Right lobe of liver (tissue), 6 donors: ENCODE measurements around the gene ITPK1. TPM values are rescaled to one million over a fixed set of nuclear protein-coding genes. Genes with fewer than 3 reads are reported as not detected.

Experiments
- ATAC-seq, 4 donors: fragments of 200-7000 bp; cut with Tn5 transposase; one replicate each; pipeline ENCODE4 v1.9.1; 2020; ENCODE audit warnings: mild to moderate bottlenecking in 4 of 4, moderate library complexity in 4 of 4
- DNase-seq, 3 donors: peaks; one replicate each; pipeline ENCODE4 v3.0.0-alpha.2; 2020
- H3K27ac ChIP-seq, 3 donors: fragments of 200-600 bp; one replicate each; pipeline ENCODE4 v1.8.0; 2022
- H3K27me3 ChIP-seq, 2 donors: fragments of 200-600 bp; one replicate each; pipeline ENCODE4 v1.8.0; 2022
- H3K36me3 ChIP-seq, 4 donors: fragments of 200-600 bp; sonication (generic) in 1 of 4; one replicate each; pipeline versions ENCODE4 v1.5.1 to v1.8.0; 2017 to 2022; ENCODE audit warnings: control low read depth in 1 of 4
- H3K4me1 ChIP-seq, 4 donors: fragments of 200-600 bp; sonication (generic) in 1 of 4; one replicate each; pipeline versions ENCODE4 v1.5.1 to v1.8.0; 2017 to 2022; ENCODE audit warnings: control low read depth in 1 of 4
- H3K4me3 ChIP-seq, 3 donors: fragments of 200-600 bp; one replicate each; pipeline ENCODE4 v1.8.0; 2022
- H3K9me3 ChIP-seq, 4 donors: fragments of 200-600 bp; sonication (generic) in 1 of 4; one replicate each; pipeline versions ENCODE4 v1.5.1 to v1.8.0; 2017 to 2022; ENCODE audit warnings: control low read depth in 1 of 4
- CTCF ChIP-seq, 4 donors: fragments of 200-600 bp in 3 of 4; fragments of 450-650 bp in 1 of 4; IDR thresholded peaks; one replicate each; pipeline versions ENCODE4 v1.5.1 to v1.8.0; 2016 to 2022; ENCODE audit warnings: antibody characterized with exemption in 4 of 4, mild to moderate bottlenecking in 2 of 4
- POLR2A ChIP-seq: fragments of 450-650 bp; IDR thresholded peaks from one replicate; pipeline ENCODE4 v1.6.1; 2017; ENCODE audit warnings: antibody characterized with exemption, mild to moderate bottlenecking
- WGBS: methylation state at CpG from one replicate; pipeline ENCODE4 v1.1.6; 2018; ENCODE audit warnings: low coverage, low lambda C conversion rate; ENCODE audit not compliant: insufficient coverage; ENCODE audit errors: missing lambda C conversion rate; 5-methylcytosine and 5-hydroxymethylcytosine counted together
- intact Hi-C, 2 donors: fragments of 100-400 bp; cut with DNase I; formaldehyde crosslinking; loops; one replicate each; pipeline versions ENCODE4 v1.11.2 to v1.14.1; 2022
- total RNA-seq, 6 experiments: library from RNA; depleted of rRNA in 2 of 6; stranded (reverse); fragments of >200 nt in 2 of 6; fragmentation: NEBNext Ultra II Directional in 3 of 6; extraction: Animal tissue kit (Norgen Biotek cat#: 25700) in 3 of 6; gene quantifications; one replicate each; pipeline versions ENCODE4 v1.1.0 to v1.2.4, GENCODE V29; 2016 to 2023
- donor health status: DM: no; HTN: yes; CAD: no.
- donor health status: DM: no; HTN: no; CAD: no.
- donor health status: DM: no; HTN: no; CAD: no.
- donor health status: DM: no; HTN: yes; CAD: no.
- donor health status: DM: no; HTN: yes; CAD: no.

The ITPK1 gene
- total RNA-seq, 6 experiments from 2014 or later = 28.4 to 61.0 (median 40.0) TPM

GRCh38 chr14:93040443-93040842 is 75.3 kb downstream of the ITPK1 start:
- Histone ChIP-seq H3K4me1 (peaks cover 0 to 20% (median 8%) of the 10 kb centered on the region in 4 donors), H3K36me3 (no peaks in the 10 kb centered on the region), H3K4me3 (no peak overlapping the region), H3K27me3 (no peaks in the 10 kb centered on the region), H3K27ac (no peak overlapping the region), H3K9me3 (no peaks in the 10 kb centered on the region)
- ATAC-seq = no peak
- intact Hi-C loops = no loop called here
- DNase-seq = no peak
- TF ChIP-seq POLR2A (no peak), CTCF (IDR thresholded peaks at IDR 0.05) (no peak)
- WGBS = 17% methylated on average over 1 of the region's 5 CpGs

GRCh38 chr14:93039649-93040315 is 75.9 kb downstream of the ITPK1 start:
- intact Hi-C loops = no loop called here
- no peaks in the 10 kb centered on the region for H3K9me3 ChIP-seq
- peaks cover 0 to 20% (median 8%) of the 10 kb centered on the region in 4 donors for H3K4me1 ChIP-seq
- no peaks in the 10 kb centered on the region for H3K36me3 ChIP-seq
- H3K27me3 ChIP-seq = no peaks in the 10 kb centered on the region
- H3K4me3 ChIP-seq = no peak overlapping the region
- H3K27ac ChIP-seq = no peak overlapping the region
- ATAC-seq (no peak), DNase-seq (no peak)
- 80% methylated on average over 7 of the region's 11 CpGs for WGBS
- TF ChIP-seq POLR2A = no peak
- TF ChIP-seq CTCF (IDR thresholded peaks at IDR 0.05) = no peak

GRCh38 chr14:93037351-93037750 is 78.4 kb downstream of the ITPK1 start:
- WGBS = 78% methylated on average over 4 of the region's 6 CpGs
- H3K4me3 ChIP-seq = no peak overlapping the region
- intact Hi-C loops = no loop called here
- TF ChIP-seq POLR2A (no peak), CTCF (IDR thresholded peaks at IDR 0.05) (no peak)
- DNase-seq (no peak), ATAC-seq (no peak)
- peaks cover 0 to 14% (median 9%) of the 10 kb centered on the region in 4 donors for H3K4me1 ChIP-seq
- no peak overlapping the region for H3K27ac ChIP-seq
- H3K27me3 ChIP-seq = no peaks in the 10 kb centered on the region
- no peaks in the 10 kb centered on the region for H3K9me3 ChIP-seq
- H3K36me3 ChIP-seq = no peaks in the 10 kb centered on the region

- DNase-seq = peak in 1 of 3 donors; percentile 47
- H3K36me3 ChIP-seq = no peaks in the 10 kb centered on the region
- H3K27ac ChIP-seq = no peak overlapping the region
- H3K4me3 ChIP-seq = no peak overlapping the region
- TF ChIP-seq CTCF (IDR thresholded peaks at IDR 0.05) = no peak
- TF ChIP-seq POLR2A = no peak
- H3K9me3 ChIP-seq = no peaks in the 10 kb centered on the region
- no peaks in the 10 kb centered on the region for H3K27me3 ChIP-seq
- 30% methylated on average over 2 of the region's 12 CpGs for WGBS
- intact Hi-C loops = no loop called here
- peak in 2 of 4 donors; percentile 1 to 50 for ATAC-seq
- H3K4me1 ChIP-seq = peaks cover 0 to 18% (median 10%) of the 10 kb centered on the region in 4 donors
These were observed 78.9 kb downstream of the ITPK1 start for GRCh38 chr14:93036652-93037345.
